ENCODE results near the gene ZBTB37.
"Not testable (repeated sequence)": the region's sequence is repeated elsewhere in the genome, so short reads cannot be mapped to it uniquely, and the experiment has no call there.

ZBTB37 gene

GRCh38 chr1:173868266-173869020 lies at the start of gene ZBTB37:
Gene ZBTB37, plus strand, starts transcription at chr1:173868380. Its CDS starts 1,846 bp downstream, at chr1:173870226.
- peak; percentile 63 to 84 (median 65) for DNase-seq

GRCh38 chr1:173818459-173818858 lies 49.7 kb upstream of the ZBTB37 start:
- no peak for DNase-seq

GRCh38 chr1:173821680-173822079 lies 46.5 kb upstream of the ZBTB37 start:
- DNase-seq: no peak

- peak in 2 of 3 donors; percentile 38 to 51 for DNase-seq
These were observed 44.3 kb upstream of the ZBTB37 start for GRCh38 chr1:173823781-173824314.

GRCh38 chr1:173824315-173825081 lies 43.7 kb upstream of the ZBTB37 start, which contains the start of the genes CENPL and DARS2:
Gene CENPL, minus strand, starts transcription at chr1:173824883. Its CDS starts 13,584 bp downstream, at chr1:173811299.
Gene DARS2, plus strand, starts transcription at chr1:173824673. Its CDS starts 557 bp downstream, at chr1:173825230.
- DNase-seq: peak; percentile 95 to 98 (median 98)

GRCh38 chr1:173827611-173828010 lies 40.6 kb upstream of the ZBTB37 start:
- DNase-seq: no peak

GRCh38 chr1:173832748-173833147 lies 35.4 kb upstream of the ZBTB37 start:
- no peak for DNase-seq

GRCh38 chr1:173852105-173852504 lies 16.1 kb upstream of the ZBTB37 start:
- no peak for DNase-seq

- no peak for DNase-seq
These were observed 15.1 kb upstream of the ZBTB37 start for GRCh38 chr1:173853074-173853473.

GRCh38 chr1:173856014-173856413 lies 12.2 kb upstream of the ZBTB37 start:
- no peak for DNase-seq

GRCh38 chr1:173856903-173857302 lies 11.3 kb upstream of the ZBTB37 start:
- no peak for DNase-seq

GRCh38 chr1:173857363-173857917 lies 10.7 kb upstream of the ZBTB37 start:
- no peak for DNase-seq

GRCh38 chr1:173859547-173859946 lies 8.6 kb upstream of the ZBTB37 start:
- not testable (repeated sequence) for DNase-seq

GRCh38 chr1:173860065-173860464 lies 8.1 kb upstream of the ZBTB37 start:
- no peak for DNase-seq

- DNase-seq: no peak
These were observed 6.4 kb upstream of the ZBTB37 start for GRCh38 chr1:173861731-173862145.

- not testable (repeated sequence) for DNase-seq
These were observed 5.9 kb upstream of the ZBTB37 start for GRCh38 chr1:173862146-173862768.

GRCh38 chr1:173862769-173863223 lies 5.4 kb upstream of the ZBTB37 start:
- DNase-seq: peak in 1 of 3 donors; percentile 24

- DNase-seq: no peak
These were observed 4.7 kb upstream of the ZBTB37 start for GRCh38 chr1:173863224-173864161.

- DNase-seq: no peak
These were observed 3.9 kb upstream of the ZBTB37 start for GRCh38 chr1:173864179-173864867.

GRCh38 chr1:173865468-173866164 lies 2.6 kb upstream of the ZBTB37 start:
- no peak for DNase-seq

Data from suppressor macrophage treated with lipopolysaccharide for 1 hour (primary cell).